IMR-90 (cell line): ENCODE data around the gene FGGY. TPM values are rescaled to one million over a fixed set of nuclear protein-coding genes. Genes with fewer than 3 reads are reported as not detected.
A peak's percentile ranks its signal among the peaks of the same experiment; 100 is the strongest.

Experiments used
- ATAC-seq: fragments of 200-7000 bp; cut with Tn5 transposase; 2 replicates; pipeline ENCODE4 v1.9.1; 2020; ENCODE audit warnings: low read depth, mild to moderate bottlenecking, moderate library complexity
- BruUV-seq: library from RNA; stranded (reverse); fragments of 400-500 nt; replicated peaks from 2 replicates; lab custom pipeline; 2021; lab: Mats Ljungman, UMichigan
- CTCF ChIA-PET: fragments of 300-600 bp; formaldehyde crosslinking; extraction: SDS; loops from one replicate; lab custom pipeline; 2021; ENCODE audit warnings: antibody characterized with exemption; lab: Yijun Ruan, JAX
- POLR2A ChIA-PET: fragments of 300-600 bp; sonication (Branson Sonifier 250); formaldehyde crosslinking; loops from one replicate; lab custom pipeline; 2022; ENCODE audit warnings: antibody characterized with exemption; ENCODE audit not compliant: unreplicated experiment; lab: Charles Lee
- DNase-seq: peaks from one replicate; pipeline ENCODE4 v3.0.0; 2013
- H2AFZ ChIP-seq: replicated peaks from 2 replicates; pipeline ENCODE3; 2013; ENCODE audit warnings: low read length, mild to moderate bottlenecking; ENCODE audit not compliant: poor library complexity
- H2AK5ac ChIP-seq: 2 replicates; pipeline ENCODE4 v1.6.1; 2013; ENCODE audit warnings: low read depth, low read length, inconsistent platforms
- H2AK9ac ChIP-seq: replicated peaks from 2 replicates; pipeline ENCODE3; 2013; ENCODE audit warnings: mild to moderate bottlenecking, low read depth, low read length, moderate library complexity; ENCODE audit not compliant: poor library complexity
- H2BK120ac ChIP-seq: 2 replicates; pipeline ENCODE4 v1.6.1; 2013; ENCODE audit warnings: low read depth, low read length, inconsistent platforms
- H2BK15ac ChIP-seq: 3 replicates; pipeline ENCODE4 v1.6.1; 2013; ENCODE audit warnings: low read depth, low read length, inconsistent platforms
- H2BK20ac ChIP-seq: 2 replicates; pipeline ENCODE4 v1.6.1; 2013; ENCODE audit warnings: low read depth, mild to moderate bottlenecking, inconsistent platforms, low read length, moderate library complexity
- H2BK5ac ChIP-seq: 2 replicates; pipeline ENCODE4 v1.6.1; 2013; ENCODE audit warnings: mild to moderate bottlenecking, low read depth, low read length, inconsistent platforms; ENCODE audit not compliant: poor library complexity, severe bottlenecking
- H3K14ac ChIP-seq: replicated peaks from 2 replicates; pipeline ENCODE4 v1.6.1; 2013; ENCODE audit warnings: low read depth, low read length, inconsistent platforms
- H3K18ac ChIP-seq: 2 replicates; pipeline ENCODE4 v1.6.1; 2013; ENCODE audit warnings: low read depth, low read length, control low read depth
- H3K23ac ChIP-seq: 2 replicates; pipeline ENCODE4 v1.6.1; 2013; ENCODE audit warnings: low read depth, low read length, inconsistent platforms
- H3K27ac ChIP-seq: 2 replicates; pipeline ENCODE4 v1.5.1; 2013; ENCODE audit warnings: mild to moderate bottlenecking, control low read depth, low read length; ENCODE audit not compliant: insufficient read depth
- H3K27me3 ChIP-seq: 2 replicates; pipeline ENCODE4 v1.6.1; 2013; ENCODE audit warnings: low read length; ENCODE audit not compliant: control insufficient read depth, insufficient read depth
- H3K36me3 ChIP-seq: 2 replicates; pipeline ENCODE4 v1.6.1; 2013; ENCODE audit warnings: low read length, mixed read lengths; ENCODE audit not compliant: control insufficient read depth, insufficient read depth
- H3K4ac ChIP-seq: 2 replicates; pipeline ENCODE4 v1.6.1; 2013; ENCODE audit warnings: low read depth, low read length, inconsistent platforms
- H3K4me1 ChIP-seq: 2 replicates; pipeline ENCODE4 v1.6.1; 2013; ENCODE audit warnings: low read length, mixed read lengths; ENCODE audit not compliant: control insufficient read depth, insufficient read depth
- H3K4me2 ChIP-seq: 2 replicates; pipeline ENCODE4 v1.6.1; 2013; ENCODE audit warnings: low read depth, mild to moderate bottlenecking, control low read depth, low read length, moderate library complexity
- H3K4me3 ChIP-seq: 2 replicates; pipeline ENCODE4 v1.5.1; 2013; ENCODE audit warnings: low read depth, mild to moderate bottlenecking, control low read depth, low read length, moderate library complexity; ENCODE audit not compliant: insufficient read depth
- H3K56ac ChIP-seq: 2 replicates; pipeline ENCODE4 v1.6.1; 2013; ENCODE audit warnings: low read length, inconsistent platforms; ENCODE audit not compliant: insufficient read depth; ENCODE audit errors: extremely low read depth
- H3K79me1 ChIP-seq, 2 experiments: 2 replicates each; pipeline ENCODE4 v1.6.1; 2013; ENCODE audit warnings: low read length in 2 of 2, inconsistent platforms in 1 of 2, low read depth in 1 of 2
- H3K9ac ChIP-seq: 2 replicates; pipeline ENCODE4 v1.6.1; 2013; ENCODE audit warnings: low read depth, low read length, control low read depth
- H3K9me1 ChIP-seq: 2 replicates; pipeline ENCODE4 v1.6.1; 2013; ENCODE audit warnings: low read length, inconsistent platforms; ENCODE audit not compliant: insufficient read depth
- H3K9me3 ChIP-seq: 2 replicates; pipeline ENCODE4 v1.6.1; 2013; ENCODE audit warnings: low read length; ENCODE audit not compliant: control insufficient read depth, insufficient read depth
- H4K20me1 ChIP-seq: 2 replicates; pipeline ENCODE4 v1.6.1; 2013; ENCODE audit warnings: low read length, inconsistent platforms; ENCODE audit not compliant: insufficient read depth
- H4K5ac ChIP-seq: 2 replicates; pipeline ENCODE4 v1.6.1; 2013; ENCODE audit warnings: mild to moderate bottlenecking, low read depth, low read length, control low read depth
- H4K8ac ChIP-seq, 2 experiments: 2 replicates each; pipeline ENCODE4 v1.6.1; 2013; ENCODE audit warnings: low read depth in 2 of 2, low read length in 2 of 2, control low read depth in 1 of 2, inconsistent platforms in 1 of 2
- H4K91ac ChIP-seq: 2 replicates; pipeline ENCODE4 v1.6.1; 2013; ENCODE audit warnings: low read depth, low read length, inconsistent platforms; ENCODE audit not compliant: insufficient read depth
- BHLHE40 ChIP-seq: fragments of 150-350 bp; IDR thresholded peaks from 2 replicates; pipeline ENCODE4 v1.6.1; 2016; ENCODE audit warnings: mild to moderate bottlenecking, low read depth, low read length
- CHD1 ChIP-seq: IDR thresholded peaks from 2 replicates; pipeline ENCODE4 v1.6.1; 2012; ENCODE audit warnings: low read depth, low read length, improper control_type of control experiment
- MAFK ChIP-seq: IDR thresholded peaks from 2 replicates; pipeline ENCODE4 v1.6.1; 2012; ENCODE audit warnings: low read depth, low read length, improper control_type of control experiment
- MAZ ChIP-seq: IDR thresholded peaks from 2 replicates; pipeline ENCODE4 v1.6.1; 2012; ENCODE audit warnings: low read depth, mild to moderate bottlenecking, low read length, improper control_type of control experiment, moderate library complexity, borderline replicate concordance
- MXI1 ChIP-seq: IDR thresholded peaks from 2 replicates; pipeline ENCODE4 v1.6.1; 2012; ENCODE audit warnings: low read depth, mild to moderate bottlenecking, low read length, moderate library complexity, borderline replicate concordance
- WGBS, 2 experiments: methylation state at CpG; one replicate each; pipeline versions ENCODE4 v1.1.5 to v1.1.7; 2013; ENCODE audit warnings: missing lambda C conversion rate in 2 of 2; ENCODE audit not compliant: insufficient read length in 1 of 2; ENCODE audit errors: extremely low coverage in 2 of 2; 5-methylcytosine and 5-hydroxymethylcytosine counted together
- dilution Hi-C: fragments of 300-500 bp; cut with HindIII; formaldehyde crosslinking; loops from one replicate; pipeline ENCODE4 v1.14.3; 2018; ENCODE audit warnings: low sequenced_read_pairs; ENCODE audit not compliant: unreplicated experiment
- in situ Hi-C: fragments of 300-500 bp; cut with MboI; formaldehyde crosslinking; loops from 3 replicates; pipeline ENCODE4 v1.14.3; 2019; ENCODE audit warnings: low sequenced_read_pairs, inconsistent platforms, mixed read lengths
- intact Hi-C: fragments of 100-400 bp; cut with micrococcal nuclease; formaldehyde crosslinking; loops from 2 replicates; pipeline ENCODE4 v1.10.0; 2022
- polyA plus RNA-seq, 3 experiments: library from polyadenylated mRNA; depleted of rRNA; stranded (reverse); fragments of >200 nt; gene quantifications; 2 replicates each; pipeline ENCODE4 v1.2.3, GENCODE V29; 2012; ENCODE audit warnings: low replicate concordance in 1 of 3
- total RNA-seq: library from RNA; depleted of rRNA; stranded (reverse); fragments of >200 nt; gene quantifications from 2 replicates; pipeline ENCODE4 v1.2.3, GENCODE V29; 2012
- TF ChIP-seq, protein P1 (sequence below): conservative IDR thresholded peaks from 2 replicates; pipeline ENCODE4 v1.5.1; 2012; ENCODE audit warnings: mild to moderate bottlenecking, low read depth, low read length, improper control_type of control experiment

Gene FGGY
- total and polyA plus RNA-seq, 2 of the 4 experiments (the other 2 are of a cell fraction): 5.6 to 14.0 TPM

DNA sequence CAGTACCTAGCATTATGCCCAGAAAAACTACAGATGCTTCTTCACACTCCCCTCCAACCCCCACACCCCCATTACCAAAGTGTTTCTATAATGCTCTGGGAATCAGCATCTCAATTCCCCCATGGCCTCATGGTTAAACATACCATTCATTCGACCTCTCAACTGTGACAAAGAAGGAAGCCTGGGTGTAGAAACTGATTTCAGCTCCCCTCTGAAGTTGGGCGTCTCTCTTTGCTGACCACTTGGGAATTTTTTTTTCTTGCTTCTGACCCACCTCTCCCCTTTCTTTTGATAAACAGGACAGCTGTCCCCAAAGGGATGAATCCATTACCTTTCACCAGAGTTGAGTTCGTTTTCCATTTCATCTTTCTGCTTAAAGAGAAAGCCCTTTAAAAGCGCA is 401.5 kb downstream of the FGGY start:
- Histone ChIP-seq H3K27ac (0 out of 2 replicates have a peak overlapping the region, but pooled peaks have one; percentile 17), H3K9ac (no peak overlapping the region)
- CTCF ChIA-PET: interaction anchor here (0.7 to 2.5 kb wide), 12 partner anchors 9 to 955 kb away, joined by 3 to 14 read pairs (median 3); no protein-coding TSS in a partner anchor

More for the DNA sequence above, 401.5 kb downstream of the FGGY start:
- no TSS peak for BruUV-seq
- H3K4me2 ChIP-seq: no peak overlapping the region
- intact Hi-C loops: loop anchor here (2.0 to 5.0 kb wide), 5 partner anchors 216 to 796 kb away; partner anchors contain the start of gene FGGY
- no peaks in the 10 kb centered on the region for H3K27me3 ChIP-seq
- peaks cover 20% of the 10 kb centered on the region for H3K4me1 ChIP-seq
- H3K4me3 ChIP-seq: no peak overlapping the region
- no peak overlapping the region for H2AK9ac ChIP-seq
- no peaks in the 10 kb centered on the region for H3K79me1 ChIP-seq
- H2BK20ac ChIP-seq: peak overlapping the region; percentile 50; the same call in 1 of the 2 replicates
- no peak overlapping the region for H2BK5ac ChIP-seq
- H2AFZ ChIP-seq: no peak overlapping the region
- no peak overlapping the region for H3K14ac ChIP-seq
- peak overlapping the region; percentile 12; the same call in 1 of the 2 replicates for H3K4ac ChIP-seq
- H3K56ac ChIP-seq: no peak overlapping the region
- peak overlapping the region; percentile 16; the same call in 1 of the 3 replicates for H2BK15ac ChIP-seq
- POLR2A ChIA-PET: no interaction called here
- H3K9me3 ChIP-seq: no peaks in the 10 kb centered on the region; the same call in 1 of the 2 replicates
- H4K5ac ChIP-seq: peak overlapping the region; percentile 73; the same call in 1 of the 2 replicates
- dilution Hi-C loops: no loop called here
- no peak overlapping the region for H4K8ac ChIP-seq
- H2AK5ac ChIP-seq: no peak overlapping the region
- 30% methylated on average over 2 of the region's 4 CpGs; no CpG with 5 or more reads in 1 of the 2 experiments for WGBS, 2 experiments
- no peaks in the 10 kb centered on the region for H3K36me3 ChIP-seq
- peak overlapping the region; percentile 60; the same call in 1 of the 2 replicates for H2BK120ac ChIP-seq
- no peak for DNase-seq
- no peak overlapping the region for H3K23ac ChIP-seq
- in situ Hi-C loops: no loop called here
- peaks cover 7% of the 10 kb centered on the region for H3K9me1 ChIP-seq
- no peak for ATAC-seq
- H4K91ac ChIP-seq: no peak overlapping the region
- no peaks in the 10 kb centered on the region for H4K20me1 ChIP-seq
- TF ChIP-seq MXI1: no peak
- TF ChIP-seq MAZ: no peak
- TF ChIP-seq CHD1: no peak
- TF ChIP-seq BHLHE40: no peak
- no peak for TF ChIP-seq MAFK
- TF ChIP-seq, protein P1, sequence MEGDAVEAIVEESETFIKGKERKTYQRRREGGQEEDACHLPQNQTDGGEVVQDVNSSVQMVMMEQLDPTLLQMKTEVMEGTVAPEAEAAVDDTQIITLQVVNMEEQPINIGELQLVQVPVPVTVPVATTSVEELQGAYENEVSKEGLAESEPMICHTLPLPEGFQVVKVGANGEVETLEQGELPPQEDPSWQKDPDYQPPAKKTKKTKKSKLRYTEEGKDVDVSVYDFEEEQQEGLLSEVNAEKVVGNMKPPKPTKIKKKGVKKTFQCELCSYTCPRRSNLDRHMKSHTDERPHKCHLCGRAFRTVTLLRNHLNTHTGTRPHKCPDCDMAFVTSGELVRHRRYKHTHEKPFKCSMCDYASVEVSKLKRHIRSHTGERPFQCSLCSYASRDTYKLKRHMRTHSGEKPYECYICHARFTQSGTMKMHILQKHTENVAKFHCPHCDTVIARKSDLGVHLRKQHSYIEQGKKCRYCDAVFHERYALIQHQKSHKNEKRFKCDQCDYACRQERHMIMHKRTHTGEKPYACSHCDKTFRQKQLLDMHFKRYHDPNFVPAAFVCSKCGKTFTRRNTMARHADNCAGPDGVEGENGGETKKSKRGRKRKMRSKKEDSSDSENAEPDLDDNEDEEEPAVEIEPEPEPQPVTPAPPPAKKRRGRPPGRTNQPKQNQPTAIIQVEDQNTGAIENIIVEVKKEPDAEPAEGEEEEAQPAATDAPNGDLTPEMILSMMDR: no peak
- peak overlapping the region; percentile 61 for H3K18ac ChIP-seq
